Measurements from ENCODE around the gene SLC12A8. TPM values are rescaled to one million over a fixed set of nuclear protein-coding genes. Genes with fewer than 3 reads are reported as not detected.

Gene SLC12A8
- total RNA-seq, 4 donors from 2014 or later, result 5.4 to 10.5 (median 6.8) TPM

- Histone ChIP-seq H3K9me3 (no peaks in the 10 kb centered on the region), H3K27ac (no peak overlapping the region), H3K36me3 (no peaks in the 10 kb centered on the region), H3K27me3 (no peaks in the 10 kb centered on the region), H3K4me3 (no peak overlapping the region), H3K4me1 (no peaks in the 10 kb centered on the region)
- 79 to 87% methylated on average over 6 of the region's 6 CpGs for WGBS, 2 donors (ENCODE audit: low coverage in 1 of 2)
- DNase-seq, result no peak
- in situ Hi-C loops (cut with MboI; ENCODE audit: low pct_ligation_motif_present in 1 of 4, low pct_unique_long_range_greater_than_20kb in 1 of 4, low sequenced_read_pairs in 3 of 4), result no loop called here
- TF ChIP-seq POLR2AphosphoS5 (IDR thresholded peaks at IDR 0.05) (no peak), CTCF (IDR thresholded peaks at IDR 0.05) (no peak), EP300 (IDR thresholded peaks at IDR 0.05; ENCODE audit: low read depth) (no peak), POLR2A (IDR thresholded peaks at IDR 0.05) (no peak)
- intact Hi-C loops (cut with DNase I; ENCODE audit: low total_unique reads), result no loop called here
These were observed 110.1 kb downstream of the SLC12A8 start for GRCh38 chr3:125102470-125102869.

- no peak overlapping the region for H3K4me3 ChIP-seq
- H3K27ac ChIP-seq, result no peak overlapping the region
- H3K27me3 ChIP-seq, result no peaks in the 10 kb centered on the region
- no peaks in the 10 kb centered on the region for H3K9me3 ChIP-seq
- intact Hi-C loops (cut with DNase I; ENCODE audit: low total_unique reads) (no loop called here), in situ Hi-C loops (cut with MboI; ENCODE audit: low pct_ligation_motif_present in 1 of 4, low pct_unique_long_range_greater_than_20kb in 1 of 4, low sequenced_read_pairs in 3 of 4) (no loop called here)
- DNase-seq, result no peak
- no peak for TF ChIP-seq POLR2A (IDR thresholded peaks at IDR 0.05)
- no peaks in the 10 kb centered on the region for H3K4me1 ChIP-seq
- H3K36me3 ChIP-seq, result no peaks in the 10 kb centered on the region
- WGBS, 2 donors (ENCODE audit: low coverage in 1 of 2), result 85 to 93% methylated on average over 2 to 4 of the region's 4 CpGs
These were observed 113.8 kb downstream of the SLC12A8 start for GRCh38 chr3:125098611-125099291.

GRCh38 chr3:125090649-125091048 lies 121.9 kb downstream of the SLC12A8 start:
- Histone ChIP-seq H3K36me3 (no peaks in the 10 kb centered on the region), H3K27ac (no peak overlapping the region), H3K9me3 (no peaks in the 10 kb centered on the region), H3K27me3 (no peaks in the 10 kb centered on the region), H3K4me3 (no peak overlapping the region), H3K4me1 (no peaks in the 10 kb centered on the region)
- in situ Hi-C loops (cut with MboI; ENCODE audit: low pct_ligation_motif_present in 1 of 4, low pct_unique_long_range_greater_than_20kb in 1 of 4, low sequenced_read_pairs in 3 of 4) (no loop called here), intact Hi-C loops (cut with DNase I; ENCODE audit: low total_unique reads) (no loop called here)
- TF ChIP-seq POLR2A (IDR thresholded peaks at IDR 0.05) (no peak), CTCF (IDR thresholded peaks at IDR 0.05) (no peak), POLR2AphosphoS5 (IDR thresholded peaks at IDR 0.05) (no peak), EP300 (IDR thresholded peaks at IDR 0.05; ENCODE audit: low read depth) (no peak)
- DNase-seq, result no peak

DNA sequence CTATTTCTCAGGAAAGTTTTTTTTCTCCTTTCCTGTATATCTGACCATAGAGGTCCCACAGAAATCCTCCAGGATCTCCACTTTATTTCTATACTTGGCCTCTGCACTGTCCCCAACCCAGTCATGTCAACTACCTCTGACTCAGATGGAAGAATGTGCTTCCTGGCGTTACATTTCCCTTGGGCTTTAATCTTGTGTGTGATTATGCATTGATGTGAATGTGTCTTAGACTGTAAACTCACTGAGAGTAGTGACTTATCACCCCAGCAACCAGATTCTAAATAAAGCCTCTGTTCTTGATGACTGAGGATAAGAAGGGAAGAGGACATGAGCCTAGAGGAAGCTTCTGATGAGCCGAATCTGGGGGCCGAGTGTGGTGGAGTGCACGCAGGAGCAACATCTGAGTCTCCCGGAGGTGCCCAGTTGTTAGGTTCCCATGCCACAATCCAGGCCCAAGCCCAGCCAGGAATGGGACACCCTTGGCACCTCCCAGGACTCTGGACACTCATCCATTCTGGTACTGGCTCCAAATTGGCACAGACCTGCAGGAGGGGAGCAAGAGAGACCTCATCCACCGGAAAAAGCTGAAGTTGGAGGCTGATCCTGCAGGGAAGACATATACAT lies 124.7 kb downstream of the SLC12A8 start:
- no peaks in the 10 kb centered on the region for H3K9me3 ChIP-seq
- intact Hi-C loops (cut with DNase I; ENCODE audit: low total_unique reads) (no loop called here), in situ Hi-C loops (cut with MboI; ENCODE audit: low pct_ligation_motif_present in 1 of 4, low pct_unique_long_range_greater_than_20kb in 1 of 4, low sequenced_read_pairs in 3 of 4) (no loop called here)
- DNase-seq, result no peak
- WGBS, 2 donors (ENCODE audit: low coverage in 1 of 2), result 82 to 86% methylated on average over 1 to 6 of the region's 6 CpGs
- no peaks in the 10 kb centered on the region for H3K36me3 ChIP-seq
- H3K4me3 ChIP-seq, result no peak overlapping the region
- no peak overlapping the region for H3K27ac ChIP-seq
- H3K27me3 ChIP-seq, result no peaks in the 10 kb centered on the region
- H3K4me1 ChIP-seq, result no peaks in the 10 kb centered on the region
- no peak for TF ChIP-seq POLR2AphosphoS5 (IDR thresholded peaks at IDR 0.05)
- TF ChIP-seq CTCF (IDR thresholded peaks at IDR 0.05), result no peak
- TF ChIP-seq POLR2A (IDR thresholded peaks at IDR 0.05), result no peak
- TF ChIP-seq EP300 (IDR thresholded peaks at IDR 0.05; ENCODE audit: low read depth), result no peak

DNA sequence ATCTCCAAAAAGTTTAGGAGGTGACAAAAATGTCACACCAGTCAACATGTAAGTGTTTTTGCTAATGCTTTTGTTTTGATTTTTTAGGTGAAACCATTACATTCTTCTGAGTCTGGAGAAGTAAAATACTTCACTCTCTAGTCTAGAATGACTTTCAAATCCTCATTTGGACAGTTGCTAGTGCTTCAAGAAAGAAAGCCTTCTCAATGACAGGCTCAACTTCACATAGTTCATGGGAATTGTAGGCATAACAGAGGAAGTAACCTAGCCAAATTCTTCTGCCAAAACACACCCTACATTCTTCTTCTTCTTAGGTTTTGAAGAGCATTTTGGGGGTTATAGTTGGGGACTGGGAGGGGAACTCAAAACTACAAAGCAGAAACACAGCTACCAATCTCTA lies 127.4 kb downstream of the SLC12A8 start:
- Histone ChIP-seq H3K36me3 (no peaks in the 10 kb centered on the region), H3K27ac (no peak overlapping the region), H3K9me3 (no peaks in the 10 kb centered on the region), H3K4me3 (no peak overlapping the region), H3K4me1 (no peaks in the 10 kb centered on the region), H3K27me3 (no peaks in the 10 kb centered on the region)
- in situ Hi-C loops (cut with MboI; ENCODE audit: low pct_ligation_motif_present in 1 of 4, low pct_unique_long_range_greater_than_20kb in 1 of 4, low sequenced_read_pairs in 3 of 4), result no loop called here
- TF ChIP-seq CTCF (IDR thresholded peaks at IDR 0.05), result no peak
- intact Hi-C loops (cut with DNase I; ENCODE audit: low total_unique reads), result no loop called here
- DNase-seq, result no peak
